ENCODE data around the gene SPINT1.

SPINT1 gene

DNA sequence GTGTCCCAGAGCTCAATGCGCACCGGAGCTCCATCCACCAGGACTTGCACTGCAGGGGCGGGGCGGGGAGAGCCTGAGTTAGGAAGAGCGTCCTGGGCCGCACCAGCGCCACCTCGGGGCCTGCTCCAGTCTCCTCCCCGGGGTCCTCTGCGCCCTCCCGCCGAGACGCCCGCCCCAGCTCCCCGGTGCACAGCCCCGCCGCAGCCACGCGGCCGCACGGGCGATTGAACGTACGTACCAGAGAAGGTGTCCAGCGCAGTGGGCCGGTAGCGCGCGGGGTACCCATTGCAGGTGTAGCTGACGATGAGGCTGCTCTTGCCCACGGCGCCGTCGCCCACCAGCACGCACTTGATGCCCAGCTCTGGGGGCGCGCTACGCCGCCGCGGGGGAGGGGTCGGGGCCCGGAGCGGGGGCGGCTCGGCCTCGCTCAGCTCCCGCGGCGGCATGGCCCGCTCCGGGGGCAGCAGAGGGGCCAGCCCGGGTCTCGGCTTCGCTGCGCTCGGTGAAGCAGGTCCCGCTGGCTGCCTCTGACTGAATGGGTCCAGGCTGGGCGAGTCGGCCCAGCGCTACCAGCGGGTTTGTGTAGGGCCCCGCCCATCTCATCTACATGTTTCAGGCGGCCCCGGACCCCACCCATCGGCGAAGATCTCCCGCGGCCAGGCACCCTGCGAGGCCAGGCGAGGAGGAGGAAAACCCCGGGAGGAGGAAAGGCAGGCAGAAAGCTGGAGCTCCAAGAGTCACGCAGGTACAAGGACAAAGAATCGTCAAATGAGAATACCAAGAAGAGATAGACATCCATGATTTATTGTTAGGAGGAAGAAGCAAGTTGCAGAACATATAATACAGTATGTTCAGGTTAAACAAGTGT is 30.1 kb downstream of the SPINT1 start, which contains the start of gene RHOV (continued):
- no peak for TF ChIP-seq ZNF521 (tag by site-specific recombination; IDR thresholded peaks at IDR 0.05)
- no peak for TF ChIP-seq RBAK (tag by site-specific recombination; IDR thresholded peaks at IDR 0.05)
- TF ChIP-seq, protein P1, sequence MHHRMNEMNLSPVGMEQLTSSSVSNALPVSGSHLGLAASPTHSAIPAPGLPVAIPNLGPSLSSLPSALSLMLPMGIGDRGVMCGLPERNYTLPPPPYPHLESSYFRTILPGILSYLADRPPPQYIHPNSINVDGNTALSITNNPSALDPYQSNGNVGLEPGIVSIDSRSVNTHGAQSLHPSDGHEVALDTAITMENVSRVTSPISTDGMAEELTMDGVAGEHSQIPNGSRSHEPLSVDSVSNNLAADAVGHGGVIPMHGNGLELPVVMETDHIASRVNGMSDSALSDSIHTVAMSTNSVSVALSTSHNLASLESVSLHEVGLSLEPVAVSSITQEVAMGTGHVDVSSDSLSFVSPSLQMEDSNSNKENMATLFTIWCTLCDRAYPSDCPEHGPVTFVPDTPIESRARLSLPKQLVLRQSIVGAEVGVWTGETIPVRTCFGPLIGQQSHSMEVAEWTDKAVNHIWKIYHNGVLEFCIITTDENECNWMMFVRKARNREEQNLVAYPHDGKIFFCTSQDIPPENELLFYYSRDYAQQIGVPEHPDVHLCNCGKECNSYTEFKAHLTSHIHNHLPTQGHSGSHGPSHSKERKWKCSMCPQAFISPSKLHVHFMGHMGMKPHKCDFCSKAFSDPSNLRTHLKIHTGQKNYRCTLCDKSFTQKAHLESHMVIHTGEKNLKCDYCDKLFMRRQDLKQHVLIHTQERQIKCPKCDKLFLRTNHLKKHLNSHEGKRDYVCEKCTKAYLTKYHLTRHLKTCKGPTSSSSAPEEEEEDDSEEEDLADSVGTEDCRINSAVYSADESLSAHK (tag by site-specific recombination; IDR thresholded peaks at IDR 0.05): no peak
- TF ChIP-seq ZNF140 (tag by site-specific recombination; IDR thresholded peaks at IDR 0.05): no peak
- TF ChIP-seq, protein P2, sequence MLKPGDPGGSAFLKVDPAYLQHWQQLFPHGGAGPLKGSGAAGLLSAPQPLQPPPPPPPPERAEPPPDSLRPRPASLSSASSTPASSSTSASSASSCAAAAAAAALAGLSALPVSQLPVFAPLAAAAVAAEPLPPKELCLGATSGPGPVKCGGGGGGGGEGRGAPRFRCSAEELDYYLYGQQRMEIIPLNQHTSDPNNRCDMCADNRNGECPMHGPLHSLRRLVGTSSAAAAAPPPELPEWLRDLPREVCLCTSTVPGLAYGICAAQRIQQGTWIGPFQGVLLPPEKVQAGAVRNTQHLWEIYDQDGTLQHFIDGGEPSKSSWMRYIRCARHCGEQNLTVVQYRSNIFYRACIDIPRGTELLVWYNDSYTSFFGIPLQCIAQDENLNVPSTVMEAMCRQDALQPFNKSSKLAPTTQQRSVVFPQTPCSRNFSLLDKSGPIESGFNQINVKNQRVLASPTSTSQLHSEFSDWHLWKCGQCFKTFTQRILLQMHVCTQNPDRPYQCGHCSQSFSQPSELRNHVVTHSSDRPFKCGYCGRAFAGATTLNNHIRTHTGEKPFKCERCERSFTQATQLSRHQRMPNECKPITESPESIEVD (tag by site-specific recombination; IDR thresholded peaks at IDR 0.05): no peak
- peak; percentile 94 for TF ChIP-seq ZIC2 (tag by site-specific recombination; IDR thresholded peaks at IDR 0.05)
- TF ChIP-seq ZNF560 (tag by site-specific recombination; IDR thresholded peaks at IDR 0.05; ENCODE audit: borderline replicate concordance): no peak
- TF ChIP-seq ZNF18 (tag by site-specific recombination; IDR thresholded peaks at IDR 0.05): no peak
- no peak for TF ChIP-seq TCF7L2 (IDR thresholded peaks at IDR 0.05; ENCODE audit: borderline replicate concordance, low read depth, low read length)

DNA sequence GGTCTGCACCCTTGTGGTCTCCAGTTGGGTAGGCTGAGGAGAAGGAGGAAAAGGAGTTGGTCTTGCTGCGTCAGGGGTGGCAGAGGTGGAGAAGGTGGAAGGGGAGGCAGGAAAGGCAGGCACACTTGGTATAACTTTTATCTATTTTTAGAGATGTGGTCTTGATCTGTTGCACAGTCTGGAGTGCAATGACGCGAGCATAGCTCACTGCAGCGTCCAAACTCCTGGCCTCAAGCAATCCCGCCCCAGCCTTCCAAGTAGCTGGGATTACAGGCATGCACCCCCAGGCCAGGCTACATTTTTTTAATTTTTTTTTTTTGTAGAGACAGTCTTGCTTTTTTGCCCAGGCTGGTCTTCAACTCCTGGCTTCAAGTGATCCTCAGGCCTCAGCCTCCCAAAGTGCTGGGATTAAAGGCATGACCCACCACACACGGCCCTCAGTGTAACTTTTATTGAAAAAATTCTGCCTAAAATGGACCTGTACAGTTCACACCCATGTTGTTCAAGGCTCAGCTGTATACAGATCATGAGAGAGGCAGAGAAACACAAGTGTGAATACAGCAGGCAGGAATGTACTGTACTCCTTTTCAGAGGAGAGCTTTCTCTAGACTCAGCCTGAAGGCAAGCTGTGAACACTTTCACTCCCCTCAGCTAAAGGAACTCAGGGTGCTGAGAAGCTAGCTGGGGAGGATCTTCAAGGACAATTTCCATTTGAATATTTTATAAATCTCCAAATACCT is 32.3 kb downstream of the SPINT1 start:
- POLR2A ChIA-PET: no interaction called here
- Histone ChIP-seq H3K9me3 (ENCODE audit: control insufficient read depth, insufficient read depth, low read depth, low read length) (no peaks in the 10 kb centered on the region), H3K27ac (ENCODE audit: extremely low read depth, low read depth, low read length) (no peak overlapping the region), H3K36me3 (ENCODE audit: control insufficient read depth in 2 of 2, insufficient read depth in 1 of 2, low read length in 2 of 2) (no peaks in the 10 kb centered on the region), H3K4me1 (ENCODE audit: control insufficient read depth, insufficient read depth, low read length) (0 out of 2 replicates have a peak, but pooled peaks cover 2% of the 10 kb centered on the region), H3K4me3 (ENCODE audit: low read depth, low read length) (no peak overlapping the region)
- CTCF ChIA-PET: interaction anchor here (0.6 kb wide), 1 partner anchor 170 kb away, joined by 4 read pairs; no protein-coding TSS in a partner anchor
- no peak for TF ChIP-seq ELK4 (IDR thresholded peaks at IDR 0.05; ENCODE audit: borderline replicate concordance, low read depth, low read length)
- peak; percentile 49; the same call in 1 of the 2 replicates for TF ChIP-seq ZNF18 (tag by site-specific recombination; IDR thresholded peaks at IDR 0.05)
- no peak for TF ChIP-seq ZIC2 (tag by site-specific recombination; IDR thresholded peaks at IDR 0.05)
- TF ChIP-seq HOXA7 (CRISPR knock-in tag; IDR thresholded peaks at IDR 0.05; ENCODE audit: borderline replicate concordance): no peak
- TF ChIP-seq OSR2 (tag by site-specific recombination; IDR thresholded peaks at IDR 0.05): no peak
- no peak for TF ChIP-seq ZNF398 (tag by site-specific recombination; IDR thresholded peaks at IDR 0.05)
- TF ChIP-seq, protein P3, sequence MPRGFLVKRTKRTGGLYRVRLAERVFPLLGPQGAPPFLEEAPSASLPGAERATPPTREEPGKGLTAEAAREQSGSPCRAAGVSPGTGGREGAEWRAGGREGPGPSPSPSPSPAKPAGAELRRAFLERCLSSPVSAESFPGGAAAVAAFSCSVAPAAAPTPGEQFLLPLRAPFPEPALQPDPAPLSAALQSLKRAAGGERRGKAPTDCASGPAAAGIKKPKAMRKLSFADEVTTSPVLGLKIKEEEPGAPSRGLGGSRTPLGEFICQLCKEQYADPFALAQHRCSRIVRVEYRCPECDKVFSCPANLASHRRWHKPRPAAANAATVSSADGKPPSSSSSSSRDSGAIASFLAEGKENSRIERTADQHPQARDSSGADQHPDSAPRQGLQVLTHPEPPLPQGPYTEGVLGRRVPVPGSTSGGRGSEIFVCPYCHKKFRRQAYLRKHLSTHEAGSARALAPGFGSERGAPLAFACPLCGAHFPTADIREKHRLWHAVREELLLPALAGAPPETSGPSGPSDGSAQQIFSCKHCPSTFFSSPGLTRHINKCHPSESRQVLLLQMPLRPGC (tag by site-specific recombination; IDR thresholded peaks at IDR 0.05): no peak
- TF ChIP-seq ZBTB17 (tag by site-specific recombination; IDR thresholded peaks at IDR 0.05): no peak
- no peak for TF ChIP-seq ZNF366 (tag by site-specific recombination; conservative IDR thresholded peaks at IDR 0.05)
